Central memory CD8-positive, alpha-beta T cell (primary cell): ENCODE data around the gene SCAMP2.

Experiments
- ATAC-seq: fragments of 150-1000 bp; cut with Tn5 transposase; replicated peaks from 2 replicates; pipeline ENCODE4 v1.10.0; 2022; ENCODE audit warnings: mild to moderate bottlenecking, moderate FRiP score, moderate number of reproducible peaks; ENCODE audit not compliant: poor library complexity, severe bottlenecking; ENCODE audit errors: extremely low read depth
- DNase-seq, 2 donors: peaks; one replicate each; pipeline ENCODE4 v3.0.0; 2021; ENCODE audit warnings: low spot score in 2 of 2
- H3K27ac Mint-ChIP-seq: one replicate; pipeline ENCODE4 v1.8.0; 2022; ENCODE audit warnings: low read depth, mild to moderate bottlenecking, moderate library complexity, mixed read lengths
- H3K27me3 Mint-ChIP-seq: one replicate; pipeline ENCODE4 v1.8.0; 2022; ENCODE audit warnings: mixed read lengths
- H3K36me3 Mint-ChIP-seq: one replicate; pipeline ENCODE4 v1.8.0; 2022; ENCODE audit warnings: mild to moderate bottlenecking, moderate library complexity, mixed read lengths; ENCODE audit not compliant: insufficient read depth
- H3K4me1 Mint-ChIP-seq: one replicate; pipeline ENCODE4 v1.8.0; 2022; ENCODE audit warnings: mixed read lengths
- H3K4me3 Mint-ChIP-seq: one replicate; pipeline ENCODE4 v1.8.0; 2022; ENCODE audit warnings: mild to moderate bottlenecking, moderate library complexity, mixed read lengths
- H3K9me3 Mint-ChIP-seq: one replicate; pipeline ENCODE4 v1.8.0; 2022; ENCODE audit warnings: mixed read lengths

Gene SCAMP2

GRCh38 chr15:74816624-74817369 lies 56.4 kb downstream of the SCAMP2 start:
- ATAC-seq (no peak), DNase-seq (no peak)
- H3K9me3 Mint-ChIP-seq: no peaks in the 10 kb centered on the region
- peaks cover 10% of the 10 kb centered on the region for H3K4me1 Mint-ChIP-seq
- H3K4me3 Mint-ChIP-seq: no peak overlapping the region
- no peaks in the 10 kb centered on the region for H3K27me3 Mint-ChIP-seq
- no peaks in the 10 kb centered on the region for H3K36me3 Mint-ChIP-seq
- peak overlapping the region; percentile 46 for H3K27ac Mint-ChIP-seq

DNA sequence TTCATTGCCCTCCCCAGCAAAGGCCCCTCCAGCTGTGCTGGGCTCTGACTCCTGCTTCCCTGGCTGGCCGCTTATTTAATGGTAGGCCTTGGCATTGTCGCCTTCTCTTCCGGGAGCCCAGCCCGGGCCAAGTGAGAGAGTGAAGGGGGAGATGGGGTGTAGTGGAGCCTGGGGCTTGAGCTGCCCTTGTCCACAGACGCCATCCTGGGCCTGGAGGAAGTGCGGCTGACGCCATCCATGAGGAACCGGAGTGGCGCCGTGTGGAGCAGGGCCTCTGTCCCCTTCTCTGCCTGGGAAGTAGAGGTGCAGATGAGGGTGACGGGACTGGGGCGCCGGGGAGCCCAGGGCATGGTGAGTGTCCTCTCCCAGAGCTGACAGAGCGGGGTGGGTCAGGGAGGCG lies 57.2 kb downstream of the SCAMP2 start:
- no peak for DNase-seq
- no peaks in the 10 kb centered on the region for H3K27me3 Mint-ChIP-seq
- H3K4me3 Mint-ChIP-seq: no peak overlapping the region
- H3K9me3 Mint-ChIP-seq: no peaks in the 10 kb centered on the region
- no peak for ATAC-seq
- peaks cover 10% of the 10 kb centered on the region for H3K4me1 Mint-ChIP-seq
- H3K27ac Mint-ChIP-seq: peak overlapping the region; percentile 5
- H3K36me3 Mint-ChIP-seq: no peaks in the 10 kb centered on the region

- H3K4me1 Mint-ChIP-seq: peaks cover 10% of the 10 kb centered on the region
- H3K27ac Mint-ChIP-seq: peak overlapping the region; percentile 5
- no peak overlapping the region for H3K4me3 Mint-ChIP-seq
- H3K27me3 Mint-ChIP-seq: no peaks in the 10 kb centered on the region
- ATAC-seq (no peak), DNase-seq (no peak)
- no peaks in the 10 kb centered on the region for H3K36me3 Mint-ChIP-seq
- H3K9me3 Mint-ChIP-seq: no peaks in the 10 kb centered on the region
Observed at GRCh38 chr15:74815121-74815934, 57.8 kb downstream of the SCAMP2 start.

GRCh38 chr15:74812533-74812932 lies 60.6 kb downstream of the SCAMP2 start, which contains the start of gene LMAN1L:
Gene LMAN1L, plus strand, starts transcription at chr15:74812835. Its CDS starts 20 bp downstream, at chr15:74812855.
- Mint-ChIP-seq H3K36me3 (no peaks in the 10 kb centered on the region), H3K4me3 (no peak within 1 kb of the TSS), H3K27ac (peak within 1 kb of the TSS; percentile 12), H3K27me3 (no peaks in the 10 kb centered on the region), H3K4me1 (peaks cover 26% of the 10 kb centered on the region), H3K9me3 (no peaks in the 10 kb centered on the region)
- DNase-seq: no peak
- ATAC-seq: no peak

DNA sequence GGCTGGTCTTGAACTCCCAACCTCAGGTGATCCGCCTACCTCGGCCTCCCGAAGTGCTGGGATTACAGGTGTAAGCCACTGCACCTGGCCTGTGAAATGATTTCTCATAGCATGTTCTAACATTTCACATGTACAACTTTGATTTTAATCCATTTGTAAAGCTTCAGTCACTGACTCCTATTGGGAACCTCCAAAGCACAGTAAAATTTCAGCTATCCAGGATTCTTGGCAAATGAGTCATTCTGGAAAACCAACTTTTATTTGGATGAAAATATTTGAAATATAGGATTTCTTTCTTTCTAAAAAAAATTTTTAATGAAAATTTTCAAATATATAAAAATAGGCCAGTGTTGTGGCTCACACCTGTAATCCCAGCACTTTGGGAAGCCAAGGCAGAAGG lies 63.2 kb downstream of the SCAMP2 start:
- no peak overlapping the region for H3K27ac Mint-ChIP-seq

DNA sequence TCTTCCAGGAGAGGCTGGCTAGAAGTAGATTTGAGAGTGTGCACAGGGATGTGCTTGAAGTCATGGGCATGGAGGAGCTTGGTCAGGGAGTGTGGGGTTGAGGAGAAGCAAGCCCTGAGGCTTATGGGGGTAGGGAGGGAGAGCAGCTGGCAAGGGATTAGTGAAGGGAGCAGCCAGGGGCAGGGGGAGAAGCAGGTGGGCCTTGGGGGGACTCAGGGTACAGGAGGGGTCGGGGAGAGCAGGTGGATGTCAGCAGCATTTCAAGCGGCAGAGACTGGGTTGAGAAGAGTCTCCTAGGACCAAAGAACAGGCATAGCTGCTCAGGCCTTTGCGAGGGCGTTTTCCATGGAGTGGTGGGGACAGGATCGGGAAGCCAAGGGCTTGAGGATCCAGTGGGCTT lies 63.9 kb downstream of the SCAMP2 start:
- no peak overlapping the region for H3K4me3 Mint-ChIP-seq
- peaks cover 34% of the 10 kb centered on the region for H3K4me1 Mint-ChIP-seq
- peaks cover 2% of the 10 kb centered on the region for H3K36me3 Mint-ChIP-seq
- H3K27ac Mint-ChIP-seq: peak overlapping the region; percentile 87
- no peaks in the 10 kb centered on the region for H3K27me3 Mint-ChIP-seq
- no peak for ATAC-seq
- no peak for DNase-seq
- H3K9me3 Mint-ChIP-seq: no peaks in the 10 kb centered on the region

More for the DNA sequence above, 63.2 kb downstream of the SCAMP2 start:
- ATAC-seq (no peak), DNase-seq (no peak)
- H3K4me3 Mint-ChIP-seq: no peak overlapping the region
- peaks cover 29% of the 10 kb centered on the region for H3K4me1 Mint-ChIP-seq
- H3K27me3 Mint-ChIP-seq: no peaks in the 10 kb centered on the region
- H3K36me3 Mint-ChIP-seq: no peaks in the 10 kb centered on the region
- H3K9me3 Mint-ChIP-seq: no peaks in the 10 kb centered on the region

GRCh38 chr15:74808840-74809229 lies 64.3 kb downstream of the SCAMP2 start:
- no peak for DNase-seq
- no peak for ATAC-seq
- Mint-ChIP-seq H3K36me3 (peaks cover 4% of the 10 kb centered on the region), H3K4me3 (no peak overlapping the region), H3K27ac (peak overlapping the region; percentile 87), H3K4me1 (peaks cover 38% of the 10 kb centered on the region), H3K9me3 (no peaks in the 10 kb centered on the region), H3K27me3 (no peaks in the 10 kb centered on the region)

- Mint-ChIP-seq H3K9me3 (no peaks in the 10 kb centered on the region), H3K27ac (peak overlapping the region; percentile 87), H3K27me3 (no peaks in the 10 kb centered on the region), H3K36me3 (peaks cover 6% of the 10 kb centered on the region), H3K4me3 (no peak overlapping the region), H3K4me1 (peaks cover 38% of the 10 kb centered on the region)
- no peak for ATAC-seq
- no peak for DNase-seq
Observed at GRCh38 chr15:74808078-74808839, 64.9 kb downstream of the SCAMP2 start.

DNA sequence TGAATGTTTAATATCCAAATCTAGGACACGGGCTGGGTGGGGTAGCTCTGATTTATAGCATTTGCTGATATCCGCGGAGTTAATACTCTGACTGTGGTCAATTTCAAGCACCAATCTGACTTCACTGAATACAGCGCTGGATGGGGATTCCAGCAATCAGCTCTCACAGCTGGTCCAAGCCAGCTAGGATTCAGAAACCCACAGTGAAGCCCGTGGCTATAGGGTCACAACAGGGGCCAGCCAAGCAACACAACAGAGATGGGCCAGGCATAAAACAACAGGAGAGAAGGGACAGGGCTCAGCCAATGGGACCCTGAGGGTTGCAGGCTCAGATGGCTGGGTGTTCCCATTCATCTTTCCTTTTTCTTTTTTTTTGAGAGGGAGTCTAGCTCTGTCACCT lies 65.9 kb downstream of the SCAMP2 start:
- DNase-seq: no peak
- no peak for ATAC-seq

GRCh38 chr15:74804935-74805334 lies 68.2 kb downstream of the SCAMP2 start:
- ATAC-seq (no peak), DNase-seq (no peak)
- peaks cover 33% of the 10 kb centered on the region for H3K36me3 Mint-ChIP-seq
- H3K27me3 Mint-ChIP-seq: no peaks in the 10 kb centered on the region
- no peak overlapping the region for H3K27ac Mint-ChIP-seq
- no peaks in the 10 kb centered on the region for H3K9me3 Mint-ChIP-seq
- no peak overlapping the region for H3K4me3 Mint-ChIP-seq
- peaks cover 41% of the 10 kb centered on the region for H3K4me1 Mint-ChIP-seq

More for the DNA sequence above, 65.9 kb downstream of the SCAMP2 start:
- peaks cover 38% of the 10 kb centered on the region for H3K4me1 Mint-ChIP-seq
- H3K27me3 Mint-ChIP-seq: no peaks in the 10 kb centered on the region
- no peak overlapping the region for H3K4me3 Mint-ChIP-seq
- peaks cover 16% of the 10 kb centered on the region for H3K36me3 Mint-ChIP-seq
- no peaks in the 10 kb centered on the region for H3K9me3 Mint-ChIP-seq
- H3K27ac Mint-ChIP-seq: peak overlapping the region; percentile 87

GRCh38 chr15:74802862-74803447 lies 70.2 kb downstream of the SCAMP2 start:
- no peak for ATAC-seq
- peaks cover 39% of the 10 kb centered on the region for H3K36me3 Mint-ChIP-seq
- H3K4me3 Mint-ChIP-seq: no peak overlapping the region
- H3K27me3 Mint-ChIP-seq: no peaks in the 10 kb centered on the region
- no peak for DNase-seq
- H3K9me3 Mint-ChIP-seq: no peaks in the 10 kb centered on the region
- H3K4me1 Mint-ChIP-seq: peaks cover 45% of the 10 kb centered on the region
- no peak overlapping the region for H3K27ac Mint-ChIP-seq

DNA sequence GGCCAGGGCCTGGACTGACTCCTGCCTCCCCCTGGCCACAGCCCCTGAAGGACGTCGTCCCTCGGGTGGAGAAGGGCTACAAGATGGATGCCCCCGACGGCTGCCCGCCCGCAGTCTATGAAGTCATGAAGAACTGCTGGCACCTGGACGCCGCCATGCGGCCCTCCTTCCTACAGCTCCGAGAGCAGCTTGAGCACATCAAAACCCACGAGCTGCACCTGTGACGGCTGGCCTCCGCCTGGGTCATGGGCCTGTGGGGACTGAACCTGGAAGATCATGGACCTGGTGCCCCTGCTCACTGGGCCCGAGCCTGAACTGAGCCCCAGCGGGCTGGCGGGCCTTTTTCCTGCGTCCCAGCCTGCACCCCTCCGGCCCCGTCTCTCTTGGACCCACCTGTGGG lies 70.9 kb downstream of the SCAMP2 start:
- Mint-ChIP-seq H3K4me3 (no peak overlapping the region), H3K36me3 (peaks cover 43% of the 10 kb centered on the region), H3K27ac (no peak overlapping the region), H3K9me3 (no peaks in the 10 kb centered on the region), H3K27me3 (no peaks in the 10 kb centered on the region), H3K4me1 (peaks cover 47% of the 10 kb centered on the region)
- DNase-seq: no peak
- ATAC-seq: no peak
